HG02852 (cell line): ENCODE results near the gene XRCC6.
"Not testable (repeated sequence)": the region's sequence is repeated elsewhere in the genome, so short reads cannot be mapped to it uniquely, and the experiment has no call there.

ENCODE experiments used
- ATAC-seq: cut with Tn5 transposase; IDR thresholded peaks from one replicate; pipeline ENCODE4 v1.9.1; 2021; ENCODE audit warnings: mild to moderate bottlenecking, moderate library complexity; ENCODE audit not compliant: unreplicated experiment

Gene XRCC6

DNA sequence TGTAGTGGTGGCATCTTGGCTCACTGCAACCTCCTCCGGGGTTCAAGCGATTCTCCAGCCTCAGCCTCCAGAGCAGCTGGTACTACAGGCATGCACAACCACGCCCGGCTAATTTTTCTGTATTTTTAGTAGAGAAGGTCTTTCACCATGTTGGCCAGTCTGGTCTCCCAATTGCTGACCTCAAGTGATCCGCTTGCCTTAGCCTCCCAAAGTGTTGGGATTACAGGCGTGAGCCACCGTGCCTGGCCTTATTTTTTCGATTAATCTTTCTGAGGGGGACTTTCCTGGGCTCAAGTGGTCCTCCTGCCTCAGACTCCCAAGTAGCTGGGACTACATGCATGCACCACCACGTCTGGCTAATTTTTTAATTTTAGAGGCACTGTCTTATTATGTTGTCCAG, 62.0 kb downstream of the XRCC6 start:
- ATAC-seq: no peak

DNA sequence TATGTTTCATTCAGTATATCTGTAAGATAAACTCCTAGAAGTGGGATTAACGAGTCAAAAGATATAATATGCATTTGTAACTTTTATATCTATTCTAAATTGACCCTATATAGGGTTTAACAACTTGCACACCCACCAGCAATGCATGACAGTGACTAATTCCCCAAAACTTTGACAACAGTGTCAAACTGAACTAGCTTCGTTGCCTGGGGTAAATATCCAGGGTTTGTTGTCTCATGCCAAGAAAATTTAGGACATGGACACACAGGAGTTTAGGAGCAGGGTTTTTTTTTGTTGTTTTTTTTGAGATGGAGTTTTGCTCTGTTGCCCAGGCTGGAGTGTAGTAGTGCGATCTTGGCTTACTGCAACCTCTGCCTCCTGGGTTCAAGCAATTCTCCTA, 62.5 kb downstream of the XRCC6 start:
- no peak for ATAC-seq

DNA sequence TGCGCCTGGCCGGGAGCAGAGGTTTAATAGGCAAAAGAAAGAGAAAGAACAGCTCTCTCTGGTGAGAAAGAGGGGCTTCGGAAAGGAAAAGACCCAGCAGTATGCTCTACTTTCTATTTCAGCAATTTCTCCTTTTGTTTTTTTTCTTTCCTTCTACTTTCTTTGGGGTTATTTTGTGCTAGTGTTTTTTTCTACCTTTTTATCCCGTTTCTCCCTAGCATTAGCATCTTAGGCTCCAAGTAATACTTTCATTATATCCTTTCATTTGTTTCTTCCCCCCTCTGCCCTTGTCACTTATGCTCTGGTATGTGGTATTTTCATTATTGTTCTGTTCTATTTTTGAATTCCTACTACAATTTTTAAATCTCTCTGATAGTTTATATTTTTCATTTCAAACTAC, 63.1 kb downstream of the XRCC6 start:
- no peak for ATAC-seq

DNA sequence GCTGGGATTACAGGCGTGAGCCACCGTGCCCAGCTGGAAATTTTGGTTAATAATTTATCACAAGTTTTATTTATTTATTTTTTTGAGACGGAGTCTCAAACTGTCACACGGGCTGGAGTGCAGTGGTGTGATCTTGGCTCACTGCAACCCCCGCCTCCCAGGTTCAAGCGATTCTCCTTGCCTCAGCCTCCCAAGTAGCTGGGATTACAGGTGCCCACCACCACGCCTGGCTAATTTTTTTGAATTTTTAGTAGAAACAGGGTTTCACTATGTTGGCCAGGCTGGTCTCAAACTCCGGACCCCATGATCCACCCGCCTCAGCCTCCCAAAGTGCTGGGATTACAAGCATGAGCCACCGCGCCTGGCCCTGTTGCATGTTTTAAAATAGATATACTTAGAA, 65.8 kb downstream of the XRCC6 start:
- ATAC-seq: not testable (repeated sequence)

DNA sequence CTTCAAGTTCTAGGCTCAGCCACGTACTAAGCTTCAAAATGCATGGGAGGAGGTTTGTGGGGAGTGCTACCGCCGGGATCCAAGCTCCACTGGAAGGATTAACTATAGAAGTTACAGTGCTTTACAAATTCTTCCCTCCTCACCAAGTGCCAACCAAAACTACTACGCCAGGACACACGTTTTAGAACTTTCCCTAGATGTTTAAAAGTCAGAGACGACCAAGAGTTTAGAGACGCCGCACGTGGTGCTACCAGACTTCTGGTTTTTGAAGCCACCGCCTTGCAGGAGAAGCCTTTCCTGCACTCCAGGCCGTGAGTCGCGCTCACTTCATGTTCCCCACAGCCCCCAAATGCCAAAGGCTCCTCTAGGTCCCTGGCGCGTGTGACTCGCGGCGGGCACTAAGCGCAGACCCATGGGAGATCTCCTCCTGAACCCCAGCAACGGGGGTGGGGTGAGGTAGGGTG, 66.8 kb downstream of the XRCC6 start:
- no peak for ATAC-seq

DNA sequence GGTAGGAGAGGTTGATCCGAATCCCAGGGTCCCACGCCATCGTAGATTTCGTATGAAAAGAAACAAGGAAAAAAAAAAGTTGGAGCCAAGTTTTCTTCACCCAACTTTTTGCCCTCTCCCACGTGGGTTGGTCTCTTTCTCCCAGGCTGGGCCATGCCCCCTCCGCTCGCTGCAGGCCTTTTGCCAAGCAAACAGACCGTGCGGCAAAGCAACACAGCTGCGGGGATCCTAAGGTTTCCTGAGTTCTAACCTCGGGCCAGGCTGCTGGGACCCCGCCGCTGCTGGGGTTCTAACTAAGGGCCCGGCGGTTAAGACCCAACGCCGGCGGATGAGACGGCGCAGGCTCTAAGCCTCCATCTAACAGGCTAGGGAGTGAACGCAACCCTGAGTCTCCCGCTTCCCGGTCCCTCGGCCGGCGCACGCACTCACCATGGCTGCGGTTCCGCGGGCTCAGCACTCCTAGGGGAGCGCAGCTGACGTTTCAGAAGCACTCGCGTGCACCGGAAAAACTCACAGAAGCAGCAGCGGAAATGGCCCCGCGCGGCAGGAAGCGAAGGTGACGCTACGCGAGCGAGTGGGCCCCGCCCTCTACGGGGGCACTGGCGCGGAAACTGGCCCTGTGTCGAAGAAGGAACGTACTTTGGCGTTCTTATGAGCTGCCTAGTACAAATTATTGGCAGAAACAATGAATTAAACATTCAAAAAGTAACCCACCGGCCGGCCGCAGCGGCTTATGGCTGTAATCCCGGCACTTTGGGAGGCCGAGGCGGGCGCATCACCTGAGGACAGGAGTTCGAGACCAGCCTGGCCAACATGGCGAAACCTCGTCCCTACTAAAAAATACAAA, 67.5 kb downstream of the XRCC6 start, which contains the start of gene SNU13:
Gene SNU13 (minus strand): TSS at position 503 of the 847 bp plus-strand sequence. CDS start 71 bp downstream, at position 432.
- peak; percentile 85 for ATAC-seq

DNA sequence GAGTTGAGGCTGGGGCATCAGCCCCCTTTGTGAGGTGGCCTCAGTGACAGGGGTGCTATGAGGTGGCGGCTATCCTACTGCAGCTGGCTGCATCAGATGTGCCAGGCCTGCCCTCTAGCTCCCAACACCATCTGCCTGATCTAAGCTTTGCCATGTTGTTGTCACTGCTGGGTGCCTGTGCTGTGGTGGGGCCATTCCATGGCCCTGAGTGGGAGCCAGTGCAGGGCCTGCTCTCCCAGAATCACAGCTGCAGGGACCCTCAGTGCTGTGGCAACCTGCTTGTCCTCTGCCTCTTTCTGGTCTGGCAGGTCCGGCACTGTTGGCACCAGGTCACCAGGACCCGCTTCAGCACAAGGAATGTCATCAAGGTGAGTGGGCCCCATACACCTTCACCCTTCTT, 69.4 kb downstream of the XRCC6 start:
- no peak for ATAC-seq

DNA sequence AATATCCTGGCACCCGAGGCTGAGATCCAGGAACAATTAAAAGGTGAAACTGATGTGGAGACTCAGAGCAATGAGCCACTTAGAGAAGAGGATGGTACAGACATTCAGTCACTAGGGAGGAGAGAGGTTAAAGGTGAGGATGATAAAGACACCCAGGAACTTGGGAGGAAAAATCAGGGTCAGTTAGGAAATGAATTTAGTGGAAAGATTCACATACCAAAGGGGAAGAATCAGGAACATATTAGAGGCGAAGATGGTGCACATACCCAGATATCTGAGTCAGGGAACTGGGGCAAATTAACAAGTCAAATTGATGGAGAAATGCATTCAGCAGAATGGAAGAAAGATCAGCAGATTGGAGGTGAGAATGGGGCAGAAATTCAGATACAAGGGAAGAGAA, 74.1 kb downstream of the XRCC6 start:
- ATAC-seq: no peak

DNA sequence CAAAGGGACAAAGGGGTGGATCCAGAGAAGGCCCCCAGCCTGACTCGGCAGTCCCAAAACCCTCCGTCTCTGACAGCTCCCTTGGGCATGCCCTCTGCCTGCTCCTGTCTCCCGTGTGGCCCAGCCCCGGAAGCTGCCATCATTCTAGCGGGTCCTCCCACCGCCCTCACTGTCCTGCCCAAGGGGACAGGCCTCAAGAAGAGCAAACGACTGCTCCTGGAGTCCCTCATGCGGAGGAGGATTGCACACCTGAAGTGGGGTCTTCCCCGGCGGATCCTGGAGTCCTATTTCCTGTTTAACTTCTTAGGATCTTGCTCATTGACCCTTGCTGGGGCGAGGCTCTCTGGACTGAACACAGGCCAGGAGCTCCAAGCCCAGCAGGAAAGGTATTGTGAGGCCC, 75.6 kb downstream of the XRCC6 start:
- no peak for ATAC-seq

DNA sequence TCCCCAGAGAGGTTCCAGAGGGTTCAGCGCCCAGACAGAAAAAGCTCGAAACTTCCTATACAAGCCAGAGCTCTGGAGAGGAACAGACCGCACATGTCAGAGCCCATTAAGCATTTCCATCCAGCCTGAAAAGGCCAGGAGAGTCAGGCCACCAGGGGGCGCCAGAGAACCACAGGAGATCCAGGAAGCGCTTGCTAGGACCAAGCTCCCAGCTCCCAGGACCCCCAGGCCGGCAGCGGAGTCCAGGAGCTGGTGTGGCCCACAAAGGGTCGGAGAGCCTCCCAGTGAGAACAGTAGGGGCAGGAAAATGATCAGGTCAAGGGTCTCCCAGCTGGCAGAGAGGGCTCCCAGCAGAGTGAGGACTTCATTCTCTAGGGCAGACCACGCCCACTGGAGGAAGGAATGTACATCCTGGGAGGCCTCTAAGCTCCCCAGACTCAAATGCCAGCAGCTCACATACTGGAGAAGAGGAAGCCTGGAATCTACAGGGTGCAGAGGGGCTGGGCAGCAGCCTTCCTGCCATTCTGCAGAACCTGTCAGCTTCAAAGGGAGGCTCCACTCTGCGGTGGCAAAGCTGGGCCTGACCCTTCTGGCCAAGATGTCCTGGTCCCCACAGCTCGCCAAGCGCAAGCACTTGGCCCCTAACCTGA, 76.2 kb downstream of the XRCC6 start:
- ATAC-seq: no peak

DNA sequence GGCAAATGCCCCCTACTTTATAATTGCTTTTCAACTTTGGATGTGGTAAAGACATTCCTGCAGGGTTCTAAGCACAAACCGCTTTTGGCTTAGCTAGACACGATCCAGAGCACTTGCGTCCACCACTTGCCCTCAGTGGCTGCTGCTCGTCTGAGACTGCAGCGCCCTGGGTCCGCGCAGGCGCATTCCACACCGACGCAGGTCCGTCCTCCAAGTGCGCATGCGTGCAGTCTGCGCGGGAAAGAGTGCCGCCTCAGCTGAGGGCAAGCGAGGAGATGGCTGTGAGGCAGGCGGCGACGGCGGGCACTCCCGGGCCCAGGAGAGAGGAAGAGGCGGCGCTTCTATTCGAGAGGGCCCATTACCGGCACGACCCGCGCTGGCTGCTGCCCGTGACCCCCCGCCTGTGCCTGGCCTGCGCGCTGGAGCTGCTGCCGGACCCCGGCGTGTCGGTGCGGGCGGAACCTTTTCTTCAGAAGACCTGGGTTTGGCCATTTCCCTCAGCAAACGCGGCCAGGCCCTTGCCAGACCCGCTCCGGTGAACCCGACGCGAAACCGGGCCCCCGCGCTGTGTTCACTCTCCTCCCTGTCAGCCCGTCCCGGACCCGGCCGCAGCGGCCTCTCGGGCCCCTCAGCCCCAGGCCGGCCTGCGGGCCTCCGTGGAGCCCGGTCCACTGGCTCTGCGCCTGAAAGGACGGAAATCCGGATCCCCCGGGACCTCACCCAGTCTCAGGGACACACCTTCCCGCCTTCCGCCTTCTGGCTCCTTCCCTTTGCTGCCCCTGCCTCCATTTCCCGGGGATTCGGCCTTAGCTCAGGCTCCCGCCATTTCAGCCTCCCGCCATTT, 78.4 kb downstream of the XRCC6 start, which contains the start of gene MEI1:
Gene MEI1 (plus strand): TSS at position 240 of the 844 bp plus-strand sequence. CDS start 36 bp downstream, at position 276.
- no peak for ATAC-seq

DNA sequence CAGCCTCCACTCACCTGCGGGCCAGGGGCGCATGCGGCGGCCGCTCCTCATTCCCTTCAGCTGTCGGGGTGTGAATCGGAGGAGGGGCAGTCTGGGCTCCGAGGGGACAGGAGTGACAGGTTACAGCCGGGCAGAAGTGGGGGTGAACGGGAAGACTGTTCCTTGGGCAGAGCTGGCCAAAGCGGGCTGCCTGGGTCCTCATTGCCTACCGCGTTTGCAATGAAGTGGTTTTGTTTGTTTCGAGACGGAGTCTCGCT, 78.9 kb downstream of the XRCC6 start:
- no peak for ATAC-seq

DNA sequence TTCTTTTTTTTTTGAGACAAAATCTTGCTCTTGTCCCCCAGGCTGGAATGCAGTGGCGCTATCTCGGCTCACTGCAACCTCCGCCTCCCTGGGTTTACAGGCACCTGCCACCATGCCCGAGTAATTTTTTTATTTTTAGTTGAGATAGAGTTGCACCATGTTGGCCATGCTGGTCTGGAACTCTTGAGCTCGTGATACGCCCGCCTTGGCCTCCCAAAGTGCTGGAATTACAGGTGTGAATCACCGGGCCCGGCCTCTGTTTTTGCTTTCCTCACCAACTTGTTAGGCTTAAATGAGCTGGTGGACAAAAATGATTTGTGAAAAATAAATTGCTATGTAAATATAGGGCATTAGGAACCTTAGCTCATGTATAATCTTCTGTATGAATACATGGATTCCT, 81.7 kb downstream of the XRCC6 start:
- ATAC-seq: no peak

DNA sequence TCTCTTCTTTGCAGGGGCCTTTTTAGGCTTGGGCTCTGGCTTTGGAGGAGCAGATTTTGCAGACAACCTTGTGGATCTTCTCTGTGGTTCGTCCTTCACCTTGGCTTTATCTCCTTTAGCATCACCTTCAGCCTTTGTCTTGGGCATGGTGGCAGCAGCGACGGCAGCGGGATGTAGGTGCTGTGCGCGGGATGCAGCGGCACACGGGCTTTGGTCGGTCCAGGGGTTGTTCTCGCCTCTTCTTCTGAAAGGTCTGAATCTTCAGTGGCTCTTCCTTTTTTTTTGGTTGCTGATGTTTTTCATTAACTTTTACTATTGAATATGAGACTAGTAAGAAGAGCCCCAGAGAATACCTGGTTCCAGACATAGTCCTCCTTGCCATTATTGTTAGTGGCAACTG, 88.2 kb downstream of the XRCC6 start:
- no peak for ATAC-seq

DNA sequence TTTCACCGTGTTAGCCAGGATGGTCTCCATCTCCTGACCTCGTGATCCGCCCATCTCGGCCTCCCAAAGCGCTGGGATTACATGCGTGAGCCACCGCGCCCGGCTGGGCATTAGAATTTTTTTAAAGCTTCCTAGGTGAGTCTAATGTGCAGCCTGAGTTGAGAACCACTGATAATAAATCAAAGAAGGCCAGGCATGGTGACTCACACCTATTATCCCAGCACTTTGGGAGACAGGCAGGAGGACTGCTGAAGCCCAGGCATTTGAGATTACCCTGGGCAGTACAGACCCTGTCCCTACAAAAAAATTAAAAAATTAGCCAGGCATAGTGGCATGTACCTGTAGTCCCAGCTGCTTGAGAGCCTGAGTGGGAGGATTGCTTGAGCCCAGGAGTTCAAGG, 91.9 kb downstream of the XRCC6 start:
- no peak for ATAC-seq
